ENCODE results near the gene SLC30A5. TPM values are rescaled to one million over a fixed set of nuclear protein-coding genes. Genes with fewer than 3 reads are reported as not detected.

Gene SLC30A5
- total and polyA plus RNA-seq, 9 of the 15 experiments (the other 6 are each of a cell fraction or from before 2014, with no cell fraction given) = 22.9 to 86.8 (median 62.5) TPM

DNA sequence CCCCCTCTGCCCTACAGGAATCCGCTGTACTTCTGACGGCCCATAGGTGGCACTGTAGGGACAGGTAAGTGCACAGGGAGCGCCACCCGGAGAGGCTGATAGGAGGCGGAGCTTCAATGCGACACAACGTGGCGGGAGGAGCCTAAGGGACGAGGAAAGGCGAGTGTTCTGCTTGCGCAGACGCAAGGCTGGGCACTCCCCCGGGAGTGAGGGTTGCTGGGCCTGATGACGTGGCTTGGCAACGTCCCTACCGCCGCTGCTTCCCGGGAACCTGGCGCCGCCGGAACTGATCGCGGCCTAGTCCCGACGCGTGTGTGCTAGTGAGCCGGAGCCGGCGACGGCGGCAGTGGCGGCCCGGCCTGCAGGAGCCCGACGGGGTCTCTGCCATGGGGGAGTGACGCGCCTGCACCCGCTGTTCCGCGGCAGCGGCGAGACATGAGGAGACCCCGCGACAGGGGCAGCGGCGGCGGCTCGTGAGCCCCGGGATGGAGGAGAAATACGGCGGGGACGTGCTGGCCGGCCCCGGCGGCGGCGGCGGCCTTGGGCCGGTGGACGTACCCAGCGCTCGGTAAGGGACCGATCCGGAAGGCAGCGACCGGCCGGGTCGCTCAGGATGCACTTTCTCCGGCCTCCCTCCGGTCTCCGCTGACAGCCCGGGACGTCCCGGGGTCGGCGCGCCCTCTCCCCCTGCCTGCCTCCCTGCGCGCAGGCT is at the start of gene SLC30A5 (continued):
- TF ChIP-seq ZNF407 (IDR thresholded peaks at IDR 0.05; ENCODE audit: low read depth) = no peak
- peak; percentile 65 for TF ChIP-seq C11orf30 (IDR thresholded peaks at IDR 0.05; ENCODE audit: low read depth)
- 0 out of 2 replicates have a peak, but pooled peaks have one; percentile 25 for TF ChIP-seq DIDO1 (tag; IDR thresholded peaks at IDR 0.05; ENCODE audit: low read depth)
- peak; percentile 40 to 93; a peak in 3 of 4 replicates for TF ChIP-seq SIN3A (IDR thresholded peaks at IDR 0.05; ENCODE audit: borderline replicate concordance in 2 of 2, control insufficient read depth in 1 of 2, low read depth in 2 of 2, low read length in 2 of 2)
- TF ChIP-seq, protein P1, sequence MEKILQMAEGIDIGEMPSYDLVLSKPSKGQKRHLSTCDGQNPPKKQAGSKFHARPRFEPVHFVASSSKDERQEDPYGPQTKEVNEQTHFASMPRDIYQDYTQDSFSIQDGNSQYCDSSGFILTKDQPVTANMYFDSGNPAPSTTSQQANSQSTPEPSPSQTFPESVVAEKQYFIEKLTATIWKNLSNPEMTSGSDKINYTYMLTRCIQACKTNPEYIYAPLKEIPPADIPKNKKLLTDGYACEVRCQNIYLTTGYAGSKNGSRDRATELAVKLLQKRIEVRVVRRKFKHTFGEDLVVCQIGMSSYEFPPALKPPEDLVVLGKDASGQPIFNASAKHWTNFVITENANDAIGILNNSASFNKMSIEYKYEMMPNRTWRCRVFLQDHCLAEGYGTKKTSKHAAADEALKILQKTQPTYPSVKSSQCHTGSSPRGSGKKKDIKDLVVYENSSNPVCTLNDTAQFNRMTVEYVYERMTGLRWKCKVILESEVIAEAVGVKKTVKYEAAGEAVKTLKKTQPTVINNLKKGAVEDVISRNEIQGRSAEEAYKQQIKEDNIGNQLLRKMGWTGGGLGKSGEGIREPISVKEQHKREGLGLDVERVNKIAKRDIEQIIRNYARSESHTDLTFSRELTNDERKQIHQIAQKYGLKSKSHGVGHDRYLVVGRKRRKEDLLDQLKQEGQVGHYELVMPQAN (IDR thresholded peaks at IDR 0.05; ENCODE audit: borderline replicate concordance) = peak; percentile 77
- TF ChIP-seq TRIM24 (IDR thresholded peaks at IDR 0.05) = peak in 1 of 2 experiments; percentile 43; a peak in 2 of 4 replicates
- no peak for TF ChIP-seq ZNF124 (CRISPR knock-in tag; IDR thresholded peaks at IDR 0.05)
- TF ChIP-seq CCNT2 (IDR thresholded peaks at IDR 0.05; ENCODE audit: borderline replicate concordance, extremely low read depth, insufficient read length, low read depth, low read length) = peak; percentile 94
- peak; percentile 63 for TF ChIP-seq ELF1 (tag; IDR thresholded peaks at IDR 0.05)
- peak; percentile 24; the same call in 1 of the 2 replicates for TF ChIP-seq ZBTB1 (CRISPR knock-in tag; IDR thresholded peaks at IDR 0.05; ENCODE audit: borderline replicate concordance, low read depth)
- TF ChIP-seq, protein P2, sequence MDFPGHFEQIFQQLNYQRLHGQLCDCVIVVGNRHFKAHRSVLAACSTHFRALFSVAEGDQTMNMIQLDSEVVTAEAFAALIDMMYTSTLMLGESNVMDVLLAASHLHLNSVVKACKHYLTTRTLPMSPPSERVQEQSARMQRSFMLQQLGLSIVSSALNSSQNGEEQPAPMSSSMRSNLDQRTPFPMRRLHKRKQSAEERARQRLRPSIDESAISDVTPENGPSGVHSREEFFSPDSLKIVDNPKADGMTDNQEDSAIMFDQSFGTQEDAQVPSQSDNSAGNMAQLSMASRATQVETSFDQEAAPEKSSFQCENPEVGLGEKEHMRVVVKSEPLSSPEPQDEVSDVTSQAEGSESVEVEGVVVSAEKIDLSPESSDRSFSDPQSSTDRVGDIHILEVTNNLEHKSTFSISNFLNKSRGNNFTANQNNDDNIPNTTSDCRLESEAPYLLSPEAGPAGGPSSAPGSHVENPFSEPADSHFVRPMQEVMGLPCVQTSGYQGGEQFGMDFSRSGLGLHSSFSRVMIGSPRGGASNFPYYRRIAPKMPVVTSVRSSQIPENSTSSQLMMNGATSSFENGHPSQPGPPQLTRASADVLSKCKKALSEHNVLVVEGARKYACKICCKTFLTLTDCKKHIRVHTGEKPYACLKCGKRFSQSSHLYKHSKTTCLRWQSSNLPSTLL (IDR thresholded peaks at IDR 0.05) = no peak
- TF ChIP-seq, protein P3, sequence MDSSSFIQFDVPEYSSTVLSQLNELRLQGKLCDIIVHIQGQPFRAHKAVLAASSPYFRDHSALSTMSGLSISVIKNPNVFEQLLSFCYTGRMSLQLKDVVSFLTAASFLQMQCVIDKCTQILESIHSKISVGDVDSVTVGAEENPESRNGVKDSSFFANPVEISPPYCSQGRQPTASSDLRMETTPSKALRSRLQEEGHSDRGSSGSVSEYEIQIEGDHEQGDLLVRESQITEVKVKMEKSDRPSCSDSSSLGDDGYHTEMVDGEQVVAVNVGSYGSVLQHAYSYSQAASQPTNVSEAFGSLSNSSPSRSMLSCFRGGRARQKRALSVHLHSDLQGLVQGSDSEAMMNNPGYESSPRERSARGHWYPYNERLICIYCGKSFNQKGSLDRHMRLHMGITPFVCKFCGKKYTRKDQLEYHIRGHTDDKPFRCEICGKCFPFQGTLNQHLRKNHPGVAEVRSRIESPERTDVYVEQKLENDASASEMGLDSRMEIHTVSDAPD (CRISPR knock-in tag; IDR thresholded peaks at IDR 0.05) = no peak
